GM12873 (cell line): ENCODE measurements around the gene CYP4B1.

Experiments
- TF ChIP-seq, protein P1 (sequence below): IDR thresholded peaks from 2 replicates; pipeline ENCODE4 v1.5.1; 2012; ENCODE audit warnings: low read depth, mild to moderate bottlenecking, moderate library complexity, low read length, control low read depth; ENCODE audit not compliant: insufficient read depth; ENCODE audit errors: missing control alignments

CYP4B1 gene

GRCh38 chr1:46801323-46802055, 2.6 kb downstream of the CYP4B1 start:
- TF ChIP-seq, protein P1, sequence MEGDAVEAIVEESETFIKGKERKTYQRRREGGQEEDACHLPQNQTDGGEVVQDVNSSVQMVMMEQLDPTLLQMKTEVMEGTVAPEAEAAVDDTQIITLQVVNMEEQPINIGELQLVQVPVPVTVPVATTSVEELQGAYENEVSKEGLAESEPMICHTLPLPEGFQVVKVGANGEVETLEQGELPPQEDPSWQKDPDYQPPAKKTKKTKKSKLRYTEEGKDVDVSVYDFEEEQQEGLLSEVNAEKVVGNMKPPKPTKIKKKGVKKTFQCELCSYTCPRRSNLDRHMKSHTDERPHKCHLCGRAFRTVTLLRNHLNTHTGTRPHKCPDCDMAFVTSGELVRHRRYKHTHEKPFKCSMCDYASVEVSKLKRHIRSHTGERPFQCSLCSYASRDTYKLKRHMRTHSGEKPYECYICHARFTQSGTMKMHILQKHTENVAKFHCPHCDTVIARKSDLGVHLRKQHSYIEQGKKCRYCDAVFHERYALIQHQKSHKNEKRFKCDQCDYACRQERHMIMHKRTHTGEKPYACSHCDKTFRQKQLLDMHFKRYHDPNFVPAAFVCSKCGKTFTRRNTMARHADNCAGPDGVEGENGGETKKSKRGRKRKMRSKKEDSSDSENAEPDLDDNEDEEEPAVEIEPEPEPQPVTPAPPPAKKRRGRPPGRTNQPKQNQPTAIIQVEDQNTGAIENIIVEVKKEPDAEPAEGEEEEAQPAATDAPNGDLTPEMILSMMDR: no peak

GRCh38 chr1:46802081-46802480, 3.2 kb downstream of the CYP4B1 start:
- TF ChIP-seq, protein P1: no peak

DNA sequence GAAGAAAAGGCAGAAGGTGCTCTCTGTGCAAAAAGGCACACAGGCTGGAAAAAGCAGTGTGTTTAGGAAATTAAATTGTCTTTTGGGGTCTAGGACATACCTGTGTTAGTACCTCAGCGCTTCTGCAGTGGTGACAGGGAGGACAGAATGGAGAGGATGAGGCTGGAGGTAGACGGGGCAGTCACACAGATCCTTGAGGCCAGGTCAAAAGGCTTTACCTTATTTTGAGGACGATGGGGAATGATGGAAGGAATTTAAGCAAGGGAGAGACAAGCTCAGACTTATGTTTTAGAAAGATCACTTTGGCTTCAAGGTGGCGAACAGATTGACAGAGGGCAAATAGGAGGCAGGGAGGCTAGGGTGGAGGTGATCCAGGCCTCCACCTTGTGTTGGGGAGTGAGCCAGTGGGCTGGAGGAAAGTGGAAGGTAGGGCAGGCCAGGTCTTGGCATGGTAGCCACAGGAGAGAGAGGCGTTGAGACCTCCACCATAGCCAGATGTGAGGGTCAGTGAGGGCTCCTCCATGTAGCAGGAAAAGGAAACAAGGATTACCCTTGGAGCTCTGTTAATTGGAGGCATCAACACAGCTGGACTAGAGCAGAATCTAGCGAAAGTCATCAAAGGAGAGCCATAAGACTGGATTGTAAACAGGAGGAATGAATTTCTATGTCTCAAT, 4.2 kb downstream of the CYP4B1 start:
- TF ChIP-seq, protein P1: no peak

DNA sequence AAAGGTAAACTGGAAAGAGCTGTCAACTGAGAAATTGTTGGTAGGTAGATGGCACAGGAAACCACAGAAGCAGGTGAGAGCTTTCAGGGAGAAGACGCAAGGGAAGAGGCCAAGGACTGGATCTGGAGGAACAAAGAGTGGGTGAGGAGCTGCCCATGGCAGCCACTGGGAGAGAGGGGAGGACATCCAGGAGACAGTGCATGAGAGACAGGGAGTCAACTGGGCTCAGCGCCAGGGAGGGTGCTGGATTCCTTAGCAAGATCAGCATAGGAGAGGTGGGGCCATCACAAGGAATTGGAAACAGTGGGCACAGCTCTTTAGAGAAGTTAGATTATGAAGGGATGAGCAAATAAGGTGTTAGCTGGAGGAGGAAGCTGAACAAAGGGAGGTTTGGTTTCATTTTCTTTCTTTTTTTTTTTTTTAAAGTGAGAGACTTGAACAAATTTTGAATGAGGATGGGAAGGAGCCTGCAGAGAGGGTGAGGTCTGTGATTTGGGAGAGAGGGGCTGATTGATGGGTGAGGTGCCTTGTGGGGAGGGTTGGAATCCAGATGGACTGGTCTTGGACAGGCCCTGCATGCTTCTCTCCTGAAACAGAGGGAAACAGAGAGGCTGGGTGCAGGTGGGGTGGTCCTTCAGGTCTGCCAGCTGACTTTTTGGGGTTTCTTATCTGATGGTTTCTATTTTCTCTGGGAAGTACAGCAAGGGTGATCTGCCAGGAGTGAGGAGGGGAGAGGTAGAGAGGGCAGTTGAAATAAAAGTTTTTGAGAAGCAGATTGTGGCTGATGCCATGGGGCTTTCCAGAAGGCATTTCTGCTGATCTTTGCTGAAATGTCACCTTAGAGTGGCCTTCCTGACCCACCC, 5.4 kb downstream of the CYP4B1 start:
- TF ChIP-seq, protein P1: no peak

- TF ChIP-seq, protein P1: no peak
Observed at GRCh38 chr1:46804926-46805325, 6.1 kb downstream of the CYP4B1 start.

GRCh38 chr1:46805755-46806154, 6.9 kb downstream of the CYP4B1 start:
- TF ChIP-seq, protein P1: no peak
